ENCODE measurements around the gene TSPAN8. TPM values are rescaled to one million over a fixed set of nuclear protein-coding genes. Genes with fewer than 3 reads are reported as not detected.

TSPAN8 gene
- total and polyA plus RNA-seq, 4 donors, result 5.0 to 18.6 (median 9.4) TPM

GRCh38 chr12:71197460-71197859, 39.7 kb upstream of the TSPAN8 start:
- Histone ChIP-seq H3K4me1 (ENCODE audit: control insufficient read depth in 5 of 5, insufficient read depth in 5 of 5, low read length in 5 of 5) (no peaks in the 10 kb centered on the region), H3K27ac (ENCODE audit: low read depth in 1 of 2, low read length in 1 of 2) (no peak overlapping the region), H3K9me3 (ENCODE audit: control insufficient read depth in 4 of 4, insufficient read depth in 3 of 4, low read length in 3 of 4) (peaks cover 0 to under 1% (median 0%) of the 10 kb centered on the region in 4 donors), H3K4me3 (no peak overlapping the region), H3K27me3 (ENCODE audit: control insufficient read depth in 3 of 3, insufficient read depth in 3 of 3, low read length in 2 of 3) (no peaks in the 10 kb centered on the region), H3K36me3 (ENCODE audit: control insufficient read depth in 4 of 4, insufficient read depth in 4 of 4, low read length in 4 of 4) (no peaks in the 10 kb centered on the region), H3K9ac (ENCODE audit: insufficient read depth in 1 of 2, low read length in 2 of 2) (no peak overlapping the region)
- ATAC-seq (ENCODE audit: insufficient read depth, low FRiP score), result no peak
- TF ChIP-seq, protein P1, sequence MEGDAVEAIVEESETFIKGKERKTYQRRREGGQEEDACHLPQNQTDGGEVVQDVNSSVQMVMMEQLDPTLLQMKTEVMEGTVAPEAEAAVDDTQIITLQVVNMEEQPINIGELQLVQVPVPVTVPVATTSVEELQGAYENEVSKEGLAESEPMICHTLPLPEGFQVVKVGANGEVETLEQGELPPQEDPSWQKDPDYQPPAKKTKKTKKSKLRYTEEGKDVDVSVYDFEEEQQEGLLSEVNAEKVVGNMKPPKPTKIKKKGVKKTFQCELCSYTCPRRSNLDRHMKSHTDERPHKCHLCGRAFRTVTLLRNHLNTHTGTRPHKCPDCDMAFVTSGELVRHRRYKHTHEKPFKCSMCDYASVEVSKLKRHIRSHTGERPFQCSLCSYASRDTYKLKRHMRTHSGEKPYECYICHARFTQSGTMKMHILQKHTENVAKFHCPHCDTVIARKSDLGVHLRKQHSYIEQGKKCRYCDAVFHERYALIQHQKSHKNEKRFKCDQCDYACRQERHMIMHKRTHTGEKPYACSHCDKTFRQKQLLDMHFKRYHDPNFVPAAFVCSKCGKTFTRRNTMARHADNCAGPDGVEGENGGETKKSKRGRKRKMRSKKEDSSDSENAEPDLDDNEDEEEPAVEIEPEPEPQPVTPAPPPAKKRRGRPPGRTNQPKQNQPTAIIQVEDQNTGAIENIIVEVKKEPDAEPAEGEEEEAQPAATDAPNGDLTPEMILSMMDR (IDR thresholded peaks at IDR 0.05; ENCODE audit: control extremely low read depth, extremely low read depth), result no peak
- DNase-seq, result no peak

- Histone ChIP-seq H3K4me3 (no peak overlapping the region), H3K27me3 (ENCODE audit: control insufficient read depth in 3 of 3, insufficient read depth in 3 of 3, low read length in 2 of 3) (no peaks in the 10 kb centered on the region), H3K36me3 (ENCODE audit: control insufficient read depth in 4 of 4, insufficient read depth in 4 of 4, low read length in 4 of 4) (no peaks in the 10 kb centered on the region), H3K9ac (ENCODE audit: insufficient read depth in 1 of 2, low read length in 2 of 2) (no peak overlapping the region), H3K9me3 (ENCODE audit: control insufficient read depth in 4 of 4, insufficient read depth in 3 of 4, low read length in 3 of 4) (no peaks in the 10 kb centered on the region), H3K27ac (ENCODE audit: low read depth in 1 of 2, low read length in 1 of 2) (no peak overlapping the region), H3K4me1 (ENCODE audit: control insufficient read depth in 5 of 5, insufficient read depth in 5 of 5, low read length in 5 of 5) (no peaks in the 10 kb centered on the region)
- no peak for ATAC-seq (ENCODE audit: insufficient read depth, low FRiP score)
- TF ChIP-seq, protein P1 (IDR thresholded peaks at IDR 0.05; ENCODE audit: control extremely low read depth, extremely low read depth), result no peak
- no peak for DNase-seq
- 59 to 75% methylated on average over 5 of the region's 5 CpGs for WGBS, 2 donors
Observed at GRCh38 chr12:71195338-71195896, 37.6 kb upstream of the TSPAN8 start.

GRCh38 chr12:71194657-71195056, 36.9 kb upstream of the TSPAN8 start:
- Histone ChIP-seq H3K27ac (ENCODE audit: low read depth in 1 of 2, low read length in 1 of 2) (no peak overlapping the region), H3K4me1 (ENCODE audit: control insufficient read depth in 5 of 5, insufficient read depth in 5 of 5, low read length in 5 of 5) (peaks cover 0 to 2% (median 0%) of the 10 kb centered on the region in 5 donors), H3K9me3 (ENCODE audit: control insufficient read depth in 4 of 4, insufficient read depth in 3 of 4, low read length in 3 of 4) (peaks cover 0 to 2% (median 0%) of the 10 kb centered on the region in 4 donors), H3K27me3 (ENCODE audit: control insufficient read depth in 3 of 3, insufficient read depth in 3 of 3, low read length in 2 of 3) (no peaks in the 10 kb centered on the region), H3K4me3 (no peak overlapping the region), H3K36me3 (ENCODE audit: control insufficient read depth in 4 of 4, insufficient read depth in 4 of 4, low read length in 4 of 4) (no peaks in the 10 kb centered on the region), H3K9ac (ENCODE audit: insufficient read depth in 1 of 2, low read length in 2 of 2) (no peak overlapping the region)
- DNase-seq (no peak), ATAC-seq (ENCODE audit: insufficient read depth, low FRiP score) (no peak)
- WGBS, 2 donors, result 55 to 72% methylated on average over 2 of the region's 2 CpGs
- TF ChIP-seq, protein P1 (IDR thresholded peaks at IDR 0.05; ENCODE audit: control extremely low read depth, extremely low read depth), result no peak

DNA sequence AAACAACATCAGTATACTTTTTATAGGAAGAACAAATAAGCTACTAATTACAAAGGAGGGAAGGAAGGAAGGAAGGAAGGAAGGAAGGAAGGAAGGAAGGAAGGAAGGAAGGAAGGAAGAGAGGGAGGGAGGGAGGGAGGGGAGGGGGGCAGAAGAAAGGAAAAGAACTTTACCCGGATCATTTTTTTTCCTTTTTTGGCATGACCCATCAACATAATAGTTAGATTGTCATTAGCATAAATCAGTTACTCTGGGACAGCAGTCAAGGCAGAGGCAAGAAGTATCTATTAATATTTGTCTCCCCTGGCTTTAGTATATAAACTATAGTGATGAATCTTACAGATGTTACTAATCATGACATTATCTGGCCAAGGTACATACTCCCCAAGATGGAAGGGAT, 35.2 kb upstream of the TSPAN8 start:
- 61 to 87% methylated on average over 1 of the region's 1 CpG for WGBS, 2 donors
- peaks cover 0 to 3% (median 1%) of the 10 kb centered on the region in 4 donors for H3K9me3 ChIP-seq (ENCODE audit: control insufficient read depth in 4 of 4, insufficient read depth in 3 of 4, low read length in 3 of 4)
- H3K9ac ChIP-seq (ENCODE audit: insufficient read depth in 1 of 2, low read length in 2 of 2), result no peak overlapping the region
- peaks cover 0 to 2% (median 0%) of the 10 kb centered on the region in 5 donors for H3K4me1 ChIP-seq (ENCODE audit: control insufficient read depth in 5 of 5, insufficient read depth in 5 of 5, low read length in 5 of 5)
- no peaks in the 10 kb centered on the region for H3K27me3 ChIP-seq (ENCODE audit: control insufficient read depth in 3 of 3, insufficient read depth in 3 of 3, low read length in 2 of 3)
- H3K4me3 ChIP-seq, result no peak overlapping the region
- no peak for ATAC-seq (ENCODE audit: insufficient read depth, low FRiP score)
- H3K36me3 ChIP-seq (ENCODE audit: control insufficient read depth in 4 of 4, insufficient read depth in 4 of 4, low read length in 4 of 4), result no peaks in the 10 kb centered on the region
- no peak for DNase-seq
- TF ChIP-seq, protein P1 (IDR thresholded peaks at IDR 0.05; ENCODE audit: control extremely low read depth, extremely low read depth), result no peak
- H3K27ac ChIP-seq (ENCODE audit: low read depth in 1 of 2, low read length in 1 of 2), result no peak overlapping the region

All from lung (tissue), 12 donors.